ENCODE results near the gene ASTL.

ASTL gene

GRCh38 chr2:96145036-96145847, 6.9 kb upstream of the ASTL start, which contains the start of gene DUSP2:
TSS of gene DUSP2 (minus strand) at chr2:96145440. CDS start at chr2:96145354, 86 bp downstream.
- DNase-seq: peak; percentile 95

- DNase-seq: peak; percentile 52
These were observed 6.3 kb upstream of the ASTL start for GRCh38 chr2:96144481-96145035.

GRCh38 chr2:96143848-96144480, 5.7 kb upstream of the ASTL start:
- peak; percentile 50 for DNase-seq

- peak; percentile 51 for DNase-seq
These were observed 5.0 kb upstream of the ASTL start for GRCh38 chr2:96143231-96143847.

GRCh38 chr2:96142217-96143113, 4.2 kb upstream of the ASTL start:
- DNase-seq: peak; percentile 88

GRCh38 chr2:96141624-96141967, 3.3 kb upstream of the ASTL start:
- peak; percentile 11 for DNase-seq

- DNase-seq: peak; percentile 10
These were observed 2.8 kb upstream of the ASTL start for GRCh38 chr2:96140941-96141623.

- no peak for DNase-seq
These were observed 968 bp upstream of the ASTL start for GRCh38 chr2:96139181-96139758.

GRCh38 chr2:96137321-96138178, 752 bp downstream of the ASTL start:
- DNase-seq: no peak

GRCh38 chr2:96136129-96136720, 2.1 kb downstream of the ASTL start:
- DNase-seq: no peak

- no peak for DNase-seq
These were observed 2.7 kb downstream of the ASTL start for GRCh38 chr2:96135621-96136020.

- DNase-seq: no peak
These were observed 3.1 kb downstream of the ASTL start for GRCh38 chr2:96135171-96135570.

- DNase-seq: no peak
These were observed 3.9 kb downstream of the ASTL start for GRCh38 chr2:96134421-96134820.

GRCh38 chr2:96131813-96132745, 6.2 kb downstream of the ASTL start:
- no peak for DNase-seq

- DNase-seq: peak; percentile 49
These were observed 7.0 kb downstream of the ASTL start for GRCh38 chr2:96131152-96131812.

GRCh38 chr2:96130483-96130882, 7.8 kb downstream of the ASTL start:
- DNase-seq: no peak

- DNase-seq: no peak
These were observed 8.7 kb downstream of the ASTL start for GRCh38 chr2:96129528-96130120.

- no peak for DNase-seq
These were observed 9.8 kb downstream of the ASTL start for GRCh38 chr2:96128456-96128855.

Data from stimulated activated CD4-positive, alpha-beta T cell treated with anti-CD3 and anti-CD28 coated beads, Interleukin-1b, Interleukin-23, amount 100 ng/mL, for 48 hours (primary cell).